HG03432 (cell line): Measurements from ENCODE around the gene AP4M1.
A peak's percentile ranks its signal among the peaks of the same experiment; 100 is the strongest.

Experiments
- ATAC-seq: cut with Tn5 transposase; IDR thresholded peaks from one replicate; pipeline ENCODE4 v1.9.1; 2021; ENCODE audit warnings: mild to moderate bottlenecking, moderate library complexity; ENCODE audit not compliant: unreplicated experiment

AP4M1 gene

GRCh38 chr7:100101016-100101862 lies at the start of gene AP4M1, which contains the start of gene MCM7:
Gene AP4M1, plus strand, starts transcription at chr7:100101643. Its CDS starts 72 bp downstream, at chr7:100101715.
Gene MCM7, minus strand, starts transcription at chr7:100101397. Its CDS starts 103 bp downstream, at chr7:100101294.
- ATAC-seq, result peak; percentile 83

GRCh38 chr7:100053215-100053614 lies 48.2 kb upstream of the AP4M1 start:
- ATAC-seq, result no peak

- no peak for ATAC-seq
Measured at GRCh38 chr7:100057006-100057405, 44.4 kb upstream of the AP4M1 start.

GRCh38 chr7:100059251-100059739 lies 42.1 kb upstream of the AP4M1 start:
- no peak for ATAC-seq

GRCh38 chr7:100061518-100062193 lies 39.8 kb upstream of the AP4M1 start:
- no peak for ATAC-seq

- no peak for ATAC-seq
Measured at GRCh38 chr7:100063376-100063775, 38.1 kb upstream of the AP4M1 start.

- ATAC-seq, result no peak
Measured at GRCh38 chr7:100064162-100064561, 37.3 kb upstream of the AP4M1 start.

- ATAC-seq, result no peak
Measured at GRCh38 chr7:100065452-100066186, 35.8 kb upstream of the AP4M1 start.

- ATAC-seq, result no peak
Measured at GRCh38 chr7:100066953-100067352, 34.5 kb upstream of the AP4M1 start.

- no peak for ATAC-seq
Measured at GRCh38 chr7:100069991-100070390, 31.5 kb upstream of the AP4M1 start.

- no peak for ATAC-seq
Measured at GRCh38 chr7:100071018-100071723, 30.3 kb upstream of the AP4M1 start.

GRCh38 chr7:100072462-100072861 lies 29.0 kb upstream of the AP4M1 start:
- no peak for ATAC-seq

GRCh38 chr7:100074841-100075240 lies 26.6 kb upstream of the AP4M1 start:
- ATAC-seq, result no peak

- ATAC-seq, result no peak
Measured at GRCh38 chr7:100075418-100075817, 26.0 kb upstream of the AP4M1 start.

- ATAC-seq, result no peak
Measured at GRCh38 chr7:100077205-100077604, 24.2 kb upstream of the AP4M1 start.

- no peak for ATAC-seq
Measured at GRCh38 chr7:100079024-100079560, 22.4 kb upstream of the AP4M1 start.

GRCh38 chr7:100080907-100081534 lies 20.4 kb upstream of the AP4M1 start:
- no peak for ATAC-seq

GRCh38 chr7:100081535-100082102 lies 19.8 kb upstream of the AP4M1 start, which contains the start of gene ZNF3:
Gene ZNF3, minus strand, starts transcription at chr7:100081723. Its CDS starts 4,366 bp downstream, at chr7:100077357.
- peak; percentile 83 for ATAC-seq

- no peak for ATAC-seq
Measured at GRCh38 chr7:100082978-100083377, 18.5 kb upstream of the AP4M1 start.
